SIG-M5 treated with dmso at 0.1 percent for 504 hours (cell line): Measurements from ENCODE around the gene HACL1.
"Not testable (repeated sequence)": the region's sequence is repeated elsewhere in the genome, so short reads cannot be mapped to it uniquely, and the experiment has no call there.

Source experiments
- DNase-seq: peaks from one replicate; lab custom pipeline; 2025; ENCODE audit not compliant: unreplicated experiment; lab: John Stamatoyannopoulos, UW

Gene HACL1

DNA sequence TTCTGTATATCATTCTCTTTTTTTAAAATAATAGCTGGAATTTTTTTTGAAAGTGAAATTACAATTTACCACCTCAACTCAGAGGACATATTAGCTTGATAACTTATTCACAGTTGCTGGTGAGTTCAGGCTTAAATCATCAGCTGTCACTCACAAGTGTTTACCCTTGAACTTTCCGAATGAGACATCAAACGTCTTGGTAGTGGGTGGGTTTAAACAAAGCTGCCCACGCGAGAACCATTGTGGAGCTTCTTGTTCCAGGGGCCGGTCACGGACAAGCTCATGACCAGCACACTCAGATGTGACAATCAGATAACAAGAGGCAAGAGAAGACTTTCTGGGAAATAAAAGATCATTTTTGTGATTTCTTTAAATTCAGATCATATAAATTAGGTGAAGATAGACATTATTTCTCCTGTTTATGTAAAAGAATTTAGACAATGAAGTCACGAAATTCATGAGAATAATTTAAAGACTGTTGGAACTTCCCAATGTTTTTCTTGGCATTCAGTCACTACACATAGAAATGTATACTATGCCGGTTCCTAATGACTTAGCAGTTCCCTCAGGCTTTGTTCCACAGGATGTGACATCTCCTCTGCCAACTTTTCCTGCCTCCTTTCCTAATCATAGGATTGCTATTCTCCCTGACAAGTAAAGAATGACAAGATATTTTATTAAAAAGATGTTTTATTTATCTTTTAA lies 29.4 kb upstream of the HACL1 start:
- DNase-seq = no peak

DNA sequence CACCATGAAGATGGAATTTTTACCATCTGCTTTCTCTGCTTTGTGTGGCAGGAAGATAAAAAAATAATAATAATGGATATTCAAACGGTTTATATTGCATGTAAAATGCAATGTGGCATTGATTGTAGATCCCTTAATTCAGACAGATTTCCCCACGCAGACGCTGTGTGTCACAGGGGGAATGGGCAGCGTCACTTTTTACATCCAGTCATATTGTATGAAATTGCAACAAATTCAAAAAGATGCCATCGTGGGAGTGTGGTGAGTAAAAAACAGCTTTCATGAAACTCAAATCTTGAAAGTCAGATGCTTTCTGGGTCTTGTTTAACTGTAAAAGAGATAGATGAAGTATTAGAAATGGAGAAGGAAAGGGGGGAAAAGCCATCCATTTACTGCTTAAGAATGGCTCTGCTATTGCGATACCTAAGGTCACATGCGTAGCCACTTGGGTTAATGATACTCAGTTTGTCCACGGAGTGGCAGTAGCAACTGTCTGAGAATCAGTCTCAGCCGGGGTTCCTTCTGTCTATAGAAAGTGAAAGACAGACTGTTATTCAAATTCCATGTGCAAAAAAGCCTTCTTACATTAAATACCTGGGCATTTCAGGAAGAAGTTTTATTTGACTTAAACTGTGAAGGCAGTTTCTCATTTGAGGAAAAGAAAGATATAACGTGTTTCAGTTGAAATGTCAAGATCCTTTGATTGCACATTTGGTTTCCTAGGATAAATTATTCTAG lies 28.7 kb upstream of the HACL1 start:
- DNase-seq = peak; percentile 87

DNA sequence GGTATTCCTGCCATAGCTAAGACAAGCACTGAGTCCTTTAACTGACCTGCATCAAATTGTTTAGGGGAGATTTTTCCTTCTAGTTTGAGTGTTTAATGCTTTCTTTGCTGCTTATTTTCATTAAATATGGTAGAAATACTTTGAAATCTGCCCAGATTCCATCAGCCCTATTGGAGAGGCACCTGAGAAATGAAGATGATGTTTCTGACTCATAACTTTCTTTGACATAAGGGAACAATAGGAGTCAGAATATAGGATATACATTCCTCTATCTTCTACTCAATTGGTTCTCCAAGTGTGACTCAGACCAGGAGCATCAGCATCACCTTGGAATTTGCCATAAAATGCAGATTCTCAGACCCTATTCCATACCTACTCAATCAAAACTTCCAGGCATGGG lies 27.6 kb upstream of the HACL1 start:
- DNase-seq = no peak

DNA sequence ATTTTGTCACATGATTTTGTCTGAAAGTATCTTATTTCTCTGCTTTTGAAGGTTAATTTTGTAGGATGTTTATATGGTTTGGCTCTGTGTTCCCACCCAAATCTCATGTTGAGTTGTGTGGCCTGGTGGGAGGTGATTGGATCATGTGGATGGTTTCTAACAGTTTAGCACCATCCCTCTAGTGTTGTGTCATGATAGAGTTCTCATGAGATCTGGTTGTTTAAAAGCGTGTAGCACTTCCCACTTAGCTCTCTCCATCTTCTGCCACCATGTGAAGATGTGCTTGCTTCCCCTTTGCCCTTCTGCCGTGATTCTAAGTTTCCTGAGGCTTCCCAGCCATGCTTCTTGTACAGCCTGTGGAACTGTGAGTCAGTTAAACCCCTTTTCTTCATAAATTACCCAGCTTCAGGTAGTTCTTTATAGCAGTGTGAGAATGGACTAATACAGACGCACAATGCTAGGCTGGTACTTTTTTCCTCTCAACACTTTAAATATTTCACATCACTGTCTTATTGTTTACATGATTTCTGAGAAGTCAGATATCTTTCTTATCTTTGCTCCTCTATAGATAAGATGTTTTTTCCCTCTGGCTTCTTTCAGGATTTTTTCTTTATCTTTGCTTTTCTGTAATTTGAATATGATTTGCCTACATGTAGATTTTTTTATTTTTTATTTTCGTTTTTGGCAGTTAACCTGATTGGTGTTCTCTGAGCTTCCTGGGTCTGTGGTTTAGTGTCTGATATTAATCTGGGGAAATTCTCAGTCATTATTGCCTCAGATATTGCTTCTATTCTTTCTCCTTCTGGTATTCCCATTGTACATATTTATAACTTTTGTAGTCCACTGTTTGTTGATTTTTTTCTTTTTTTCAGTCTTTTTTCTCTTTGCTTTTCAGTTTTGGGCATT lies 22.4 kb upstream of the HACL1 start:
- DNase-seq = no peak

DNA sequence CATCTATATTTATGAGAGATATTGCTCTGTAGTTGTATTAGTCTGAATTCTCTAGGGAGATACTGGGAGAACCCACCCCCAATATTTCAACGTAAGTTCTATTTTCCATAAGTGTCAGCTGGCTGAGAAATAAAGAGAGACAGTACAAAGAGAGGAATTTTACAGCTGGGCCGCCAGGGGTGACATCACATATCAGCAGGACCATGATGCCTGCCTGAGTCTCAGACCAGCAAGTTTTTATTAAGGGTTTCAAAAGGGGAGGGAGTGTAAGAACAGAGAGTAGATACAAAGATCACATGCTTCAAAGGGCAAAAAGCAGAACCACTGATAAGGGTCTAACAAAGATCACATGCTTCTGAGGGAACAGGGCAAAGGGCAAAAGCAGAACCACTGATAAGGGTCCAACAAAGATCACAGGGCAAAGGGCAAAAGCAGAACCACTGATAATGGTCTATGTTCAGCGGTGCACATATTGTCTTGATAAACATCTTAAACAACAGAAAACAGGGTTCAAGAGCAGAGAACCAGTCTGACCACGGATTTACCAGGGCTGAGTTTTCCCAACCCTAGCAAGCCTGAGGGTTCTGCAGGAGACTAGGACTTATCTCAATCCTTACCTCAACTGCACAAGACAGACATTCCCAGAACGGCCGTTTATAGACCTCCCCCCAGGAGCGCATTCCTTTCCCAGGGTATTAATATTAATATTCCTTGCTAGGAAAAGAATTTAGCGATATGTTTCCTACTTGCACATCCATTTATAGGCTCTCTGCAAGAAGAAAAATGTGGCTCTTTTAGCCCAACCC lies 18.5 kb upstream of the HACL1 start:
- DNase-seq = not testable (repeated sequence)

DNA sequence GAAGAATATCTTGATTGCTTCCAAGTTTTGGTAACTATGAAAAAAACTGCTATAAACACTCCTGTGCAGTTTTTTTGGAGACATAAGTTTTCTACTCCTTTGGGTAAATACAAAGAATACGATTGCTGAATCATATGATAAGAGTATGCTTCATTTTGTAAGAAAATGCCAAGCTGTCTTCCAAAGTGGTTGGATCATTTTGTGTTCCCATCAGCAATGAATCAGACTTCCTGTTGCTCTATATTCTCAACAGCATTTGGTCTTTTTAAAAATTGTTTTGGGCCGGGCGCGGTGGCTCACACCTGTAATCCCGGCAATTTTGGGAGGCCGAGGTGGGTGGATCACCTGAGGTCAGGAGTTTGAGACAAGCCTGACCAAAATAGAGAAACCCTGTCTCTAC lies 14.7 kb upstream of the HACL1 start:
- no peak for DNase-seq

DNA sequence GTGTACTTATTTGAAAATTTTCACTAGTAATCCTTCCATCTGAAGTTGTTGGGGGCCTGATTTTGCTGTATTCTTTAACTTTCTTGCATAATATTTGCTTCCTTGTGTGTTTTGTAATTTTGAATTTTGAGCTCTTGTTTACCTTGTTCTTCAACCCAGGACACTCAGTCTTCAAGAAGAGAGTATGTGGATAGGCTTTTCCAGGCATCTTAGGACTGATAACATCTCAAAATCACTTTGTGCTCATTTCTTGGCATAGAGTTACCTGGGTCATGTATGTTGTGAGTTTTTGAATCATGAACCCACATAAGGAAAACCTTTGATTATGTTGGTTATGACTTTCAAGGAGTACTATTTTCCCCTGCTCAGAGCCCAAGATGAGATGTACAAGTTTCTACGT lies 13.6 kb upstream of the HACL1 start:
- no peak for DNase-seq

DNA sequence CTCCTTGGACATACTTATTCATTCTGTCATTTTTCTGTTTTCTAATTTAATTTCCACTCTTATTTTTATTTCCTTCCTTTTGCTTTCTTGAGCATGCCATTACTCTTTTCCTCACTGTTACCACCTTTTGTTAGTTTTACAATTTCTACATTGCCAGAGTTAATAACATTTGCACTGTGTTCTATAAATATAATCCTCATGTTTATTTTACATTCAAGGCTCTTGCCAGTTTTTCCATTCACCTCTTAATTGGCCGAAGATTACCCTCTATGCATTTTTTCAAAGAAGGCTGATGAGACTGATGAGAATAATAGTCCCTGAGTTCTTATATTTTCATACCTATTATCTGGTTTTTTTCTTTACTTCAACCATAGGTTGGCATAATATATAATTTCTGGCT lies 10.6 kb upstream of the HACL1 start:
- no peak for DNase-seq

DNA sequence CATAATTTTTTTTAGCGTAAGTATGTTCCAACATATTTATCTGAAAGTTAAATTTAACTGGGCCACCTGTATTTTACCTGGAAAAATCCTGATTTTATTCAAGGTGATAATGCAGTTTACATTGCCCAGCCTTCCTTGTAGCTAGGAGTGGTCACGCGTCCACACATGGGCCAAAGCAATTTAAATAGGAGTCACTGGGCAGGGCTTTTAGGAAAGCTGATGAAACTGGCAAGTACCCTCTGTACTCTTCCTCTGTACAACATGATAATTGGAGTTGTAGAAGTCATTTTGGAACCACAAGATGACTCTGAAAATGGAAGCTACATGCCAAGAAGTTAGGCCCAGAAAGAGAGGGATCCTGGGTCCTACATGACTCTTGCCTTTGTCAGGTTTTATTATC lies 9.6 kb upstream of the HACL1 start:
- no peak for DNase-seq

DNA sequence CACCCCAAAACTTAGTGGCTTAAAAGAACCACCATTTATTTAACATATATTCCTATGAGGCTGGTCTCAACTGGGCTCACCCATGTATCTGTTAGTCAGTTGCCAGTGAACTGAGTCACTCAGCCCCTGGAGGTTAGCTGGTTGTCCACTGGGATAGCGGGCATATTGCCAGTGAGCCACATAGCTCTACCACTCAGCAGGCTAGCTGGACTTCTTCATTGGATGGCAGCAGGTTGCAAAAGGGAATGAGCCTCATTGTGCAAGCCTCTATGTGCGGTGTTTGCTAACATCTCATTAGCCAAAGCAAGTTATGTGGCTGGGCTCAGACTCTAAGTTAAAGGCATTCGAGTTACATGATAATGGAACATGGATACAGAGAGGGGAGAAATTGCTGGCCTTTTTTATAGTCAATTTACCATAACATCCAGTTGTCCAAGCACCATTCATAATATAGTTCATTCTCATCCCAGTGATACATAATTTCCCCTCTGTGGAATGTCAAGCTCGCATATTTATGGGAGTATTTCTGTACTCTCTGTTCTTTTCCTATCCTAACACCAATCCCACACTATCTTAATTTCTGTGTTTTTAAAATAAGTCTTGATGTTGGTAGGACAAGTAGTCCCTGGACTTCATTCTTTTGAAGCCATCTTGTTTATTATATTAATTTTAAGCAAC lies 8.9 kb upstream of the HACL1 start:
- DNase-seq = peak; percentile 49

DNA sequence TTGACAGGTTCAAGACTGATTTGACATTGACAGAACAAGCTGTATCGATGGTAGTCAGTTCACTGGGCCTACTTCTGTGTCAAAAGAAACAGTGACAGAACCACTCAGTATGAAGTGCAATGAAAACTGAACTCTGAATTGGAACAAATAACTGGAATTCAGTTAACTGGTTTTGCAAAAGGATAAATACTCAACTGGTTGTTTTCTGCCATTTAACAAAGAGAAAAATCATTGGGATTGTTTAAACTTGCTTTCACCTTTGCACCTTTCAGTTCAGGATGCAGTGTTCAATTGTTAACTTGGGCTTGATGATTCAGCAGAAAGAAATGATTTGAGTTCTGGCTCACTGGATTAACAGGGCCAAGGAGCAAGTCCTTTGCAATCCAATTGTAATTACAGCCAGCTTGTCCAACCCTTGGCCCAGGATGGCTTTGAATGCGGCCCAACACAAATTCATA lies 5.1 kb upstream of the HACL1 start:
- no peak for DNase-seq

DNA sequence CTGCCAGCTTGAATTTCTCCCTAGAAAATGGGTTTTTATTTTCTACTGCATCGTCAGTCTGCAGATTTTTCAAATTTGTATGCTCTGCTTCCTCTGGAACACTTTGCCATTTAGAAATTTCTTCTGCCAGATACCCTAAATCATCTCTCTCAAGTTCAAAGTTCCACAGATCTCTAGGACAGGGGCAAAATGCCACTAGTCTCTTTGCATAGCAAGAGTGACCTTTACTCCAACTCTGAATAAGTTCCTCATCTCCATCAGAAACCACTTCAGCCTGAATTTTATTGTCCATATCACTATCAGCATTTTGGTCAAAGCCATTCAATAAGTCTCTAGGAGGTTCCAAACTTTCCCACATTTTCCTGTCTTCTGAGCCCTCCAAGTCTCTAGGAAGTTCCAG lies 3.2 kb upstream of the HACL1 start:
- not testable (repeated sequence) for DNase-seq

DNA sequence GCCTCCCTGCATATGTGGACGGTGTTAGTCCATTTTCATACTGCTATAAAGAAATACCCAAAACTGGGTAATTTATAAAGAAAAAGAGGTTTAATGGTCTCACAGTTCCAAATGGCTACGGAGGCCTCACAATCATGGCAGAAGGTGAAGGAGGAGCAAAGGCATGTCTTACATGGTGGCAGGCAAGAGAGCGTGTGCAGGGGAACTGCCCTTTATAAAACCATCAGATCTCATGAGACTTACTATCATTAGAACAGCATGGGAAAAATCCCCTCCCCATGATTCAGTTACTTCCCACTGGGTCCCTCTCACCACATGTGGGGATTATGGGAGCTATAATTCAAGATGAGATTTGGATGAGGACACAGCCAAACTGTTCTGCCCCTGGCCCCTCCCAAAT lies 1.4 kb upstream of the HACL1 start:
- DNase-seq = not testable (repeated sequence)

DNA sequence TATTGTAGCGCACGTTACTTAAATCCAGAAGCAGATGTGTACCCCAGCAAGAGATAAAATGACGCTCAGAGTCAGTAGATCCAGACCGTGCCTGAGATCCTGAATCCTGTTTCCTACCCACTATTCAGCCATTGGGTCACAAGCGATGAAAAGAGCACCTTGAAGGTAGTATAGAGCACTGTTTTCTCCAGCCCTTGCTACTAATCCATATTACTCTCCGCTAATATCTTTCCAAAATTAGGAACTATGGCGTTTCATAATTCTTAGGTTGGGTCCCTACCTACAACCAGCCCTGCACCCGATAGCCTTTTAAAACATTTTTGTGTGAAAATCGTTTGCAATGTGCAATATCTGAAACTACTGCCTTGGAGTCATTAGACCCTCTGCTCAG lies 772 bp upstream of the HACL1 start:
- no peak for DNase-seq

DNA sequence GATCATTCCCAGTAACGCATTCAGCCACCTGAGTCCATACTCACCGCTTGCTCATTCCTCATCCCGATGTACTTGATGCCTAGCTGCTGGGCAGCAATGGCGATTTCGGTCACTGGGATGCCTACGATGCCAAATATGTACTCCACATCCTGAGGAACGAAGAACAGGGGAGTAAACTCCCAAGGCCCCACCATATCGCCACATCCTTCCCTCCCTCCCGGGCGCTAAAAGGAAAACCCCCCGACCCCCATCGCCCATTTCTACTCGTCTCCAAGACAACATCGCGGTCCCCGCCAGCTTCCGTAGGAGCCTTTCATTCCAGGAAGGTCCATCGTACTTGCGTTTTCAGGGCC lies 347 bp downstream of the HACL1 start:
- no peak for DNase-seq

DNA sequence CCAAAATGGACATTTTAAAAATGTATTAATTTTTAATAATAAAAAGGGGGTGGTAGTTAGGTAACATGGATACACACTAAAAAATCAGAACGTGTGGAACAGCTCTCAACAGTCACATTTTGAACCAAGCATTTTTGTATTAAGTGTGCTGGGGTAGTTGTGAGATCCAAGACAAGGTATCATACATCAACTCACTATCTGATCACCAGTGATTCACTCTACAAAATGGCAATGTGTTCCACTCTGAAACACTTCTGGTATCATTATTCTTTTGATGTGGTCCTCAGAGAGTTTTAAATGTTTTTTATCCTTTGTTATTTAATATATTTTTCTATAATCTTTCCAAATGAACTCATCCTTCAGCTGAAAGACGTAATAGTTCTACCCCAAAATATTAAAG lies 5.4 kb downstream of the HACL1 start:
- DNase-seq = no peak

DNA sequence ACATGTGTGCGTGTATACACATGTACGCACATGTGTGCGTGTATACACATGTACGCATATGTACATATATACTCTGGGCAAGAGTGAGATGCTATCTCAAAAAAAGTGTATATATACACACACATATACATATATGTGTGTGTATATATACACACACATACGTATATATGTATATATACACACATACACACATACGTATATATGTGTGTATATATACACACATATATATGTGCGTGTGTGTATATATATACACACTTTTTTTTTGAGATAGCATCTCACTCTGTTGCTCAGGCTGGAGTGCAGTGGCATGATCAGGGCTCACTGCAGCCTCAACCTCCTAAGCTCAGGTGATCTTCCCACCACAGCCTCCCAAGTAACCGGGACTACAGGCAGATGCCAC lies 8.4 kb downstream of the HACL1 start:
- DNase-seq = no peak

DNA sequence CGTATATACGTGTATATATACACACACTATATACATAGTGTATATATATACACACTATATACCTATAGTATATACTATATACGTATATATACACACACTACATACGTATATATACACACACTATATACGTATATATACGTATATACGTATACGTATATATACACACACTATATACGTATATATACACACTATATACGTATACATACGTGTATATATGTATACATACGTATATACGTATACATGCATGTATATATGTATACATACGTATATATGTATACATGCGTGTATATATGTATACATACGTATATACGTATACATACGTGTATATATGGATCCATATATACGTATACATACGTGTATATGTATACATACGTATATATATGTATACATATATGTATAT lies 9.4 kb downstream of the HACL1 start:
- no peak for DNase-seq

DNA sequence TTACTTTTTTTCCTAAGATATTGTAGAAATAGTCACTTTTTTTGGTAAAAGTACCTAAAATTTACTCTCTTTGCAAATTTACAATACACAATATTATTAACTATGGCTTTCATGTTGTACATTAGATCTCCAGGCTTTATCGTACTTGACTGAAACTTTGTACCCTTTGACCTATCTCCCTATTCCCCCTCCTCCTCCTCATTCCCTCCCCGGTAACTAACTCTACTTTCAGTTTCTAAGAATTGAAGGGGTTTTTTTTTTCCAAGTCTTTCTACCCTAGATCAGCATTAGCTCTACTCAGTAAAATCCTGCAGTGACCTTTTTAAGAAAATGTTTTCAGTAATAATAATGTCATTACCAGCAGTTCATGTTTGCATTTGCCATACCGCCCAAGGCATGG lies 10.1 kb downstream of the HACL1 start:
- no peak for DNase-seq

DNA sequence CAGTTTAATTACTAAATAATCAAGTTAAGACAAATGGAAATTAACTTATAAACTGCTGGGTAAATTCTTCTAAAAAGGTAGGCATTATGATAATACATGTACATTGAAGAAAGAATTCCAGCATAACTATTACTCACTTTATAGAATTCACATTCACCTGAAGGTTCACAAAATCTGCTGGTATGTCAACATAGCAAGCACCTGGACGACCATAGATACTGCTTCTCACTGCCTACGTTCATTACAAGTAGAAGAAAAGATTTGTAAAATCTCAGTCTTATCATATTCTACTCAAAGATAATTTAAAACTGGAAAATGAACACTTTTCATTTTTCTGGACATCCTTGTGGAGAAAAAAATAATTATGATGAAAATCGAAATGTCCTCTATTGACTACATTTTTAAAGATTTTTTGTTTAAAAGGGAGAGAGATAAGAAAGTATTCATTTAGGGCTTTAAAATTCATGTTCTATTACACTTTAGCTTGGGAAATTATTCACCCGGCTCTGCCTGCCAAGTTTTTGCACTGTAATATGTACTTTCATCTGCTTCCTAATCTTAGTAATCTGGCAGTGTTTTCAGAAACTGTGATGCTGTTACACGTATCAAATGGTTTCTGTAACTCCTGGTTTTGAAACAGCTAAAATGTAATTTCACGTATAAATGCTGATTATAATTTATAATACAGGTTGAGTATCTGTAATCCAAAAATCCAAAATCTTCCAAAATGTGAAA lies 16.1 kb downstream of the HACL1 start:
- no peak for DNase-seq
